K562 treated with DMSO at 1 percent for 24 hours (cell line): ENCODE results near the gene AUP1. TPM values are rescaled to one million over a fixed set of nuclear protein-coding genes. Genes with fewer than 3 reads are reported as not detected.

Source experiments
- total RNA-seq: library from RNA; unstranded; fragments of 300-600 nt; gene quantifications from 2 replicates; pipeline ENCODE4 v1.2.3, GENCODE V29; 2022; ENCODE audit warnings: low read depth; ENCODE audit not compliant: insufficient read depth

Gene AUP1
- 156 and 160 TPM in 2 replicates for total RNA-seq

GRCh38 chr2:74529357-74530238, at the start of gene AUP1, which contains the start of gene HTRA2:
TSS of gene AUP1 (minus strand) at chr2:74529706. CDS start at chr2:74529629, 77 bp downstream.
TSS of gene HTRA2 (plus strand) at chr2:74529933. CDS start at chr2:74530007, 74 bp downstream.

DNA sequence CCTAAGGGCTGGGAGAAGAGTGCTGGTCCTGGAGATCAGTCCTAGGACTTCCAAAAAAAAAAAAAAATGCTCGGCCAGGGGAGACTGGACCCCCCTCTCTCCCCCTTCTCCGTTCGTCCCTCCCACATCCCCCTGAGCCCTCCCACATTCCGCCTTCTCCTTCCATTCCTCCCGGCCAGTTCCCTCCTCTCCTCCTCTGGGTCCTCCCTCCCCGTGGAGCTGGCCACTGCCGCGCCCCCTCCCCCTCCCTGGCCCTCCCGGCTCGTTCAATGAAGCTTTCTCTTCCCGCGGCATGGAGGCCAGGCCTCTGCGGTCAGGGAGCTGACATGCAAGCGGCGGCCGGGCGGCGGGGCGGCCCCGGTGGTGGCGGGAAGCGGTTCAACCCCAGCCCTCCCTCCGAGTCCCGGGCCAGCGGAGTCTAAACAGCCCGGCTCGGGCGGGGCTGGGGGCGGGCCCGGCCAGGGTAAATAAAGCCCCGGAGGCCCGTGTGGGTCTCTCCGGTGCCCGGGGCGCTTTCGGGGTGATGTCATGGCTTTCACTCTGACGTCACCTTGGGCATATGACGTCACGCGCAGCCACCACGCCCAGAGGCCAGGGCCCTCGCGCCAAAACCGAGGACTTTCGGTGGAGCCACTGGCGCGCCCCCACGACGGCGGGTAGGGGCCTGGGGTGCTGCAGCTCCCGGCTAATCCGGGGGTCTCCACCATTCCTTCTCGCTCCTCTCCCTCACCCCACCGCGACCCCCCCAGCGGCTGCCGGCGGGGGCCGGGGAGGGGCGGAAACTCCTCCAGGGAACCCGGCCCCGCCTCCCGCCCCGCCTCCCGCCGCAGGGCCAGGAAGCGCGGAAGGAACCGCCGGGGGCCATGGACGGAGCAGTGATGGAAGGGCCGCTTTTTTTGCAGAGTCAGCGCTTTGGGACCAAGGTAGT, 24.6 kb upstream of the AUP1 start, which contains the start of the genes DOK1 and LOXL3:
DOK1 (plus strand) TSS at position 829 of the 928 bp plus-strand sequence; CDS start at position 864, 35 bp downstream.
LOXL3 (minus strand) TSS at position 51 of the 928 bp plus-strand sequence. CDS start 1,308 bp downstream, outside the sequence.

GRCh38 chr2:74525717-74526648, 3.5 kb downstream of the AUP1 start, which contains the start of gene DQX1:
TSS of gene DQX1 (minus strand) at chr2:74526231. CDS start at chr2:74525729, 502 bp downstream.

GRCh38 chr2:74514368-74515270, 14.9 kb downstream of the AUP1 start, which contains the start of gene TLX2:
TSS of gene TLX2 (plus strand) at chr2:74514450. CDS start at chr2:74514807, 357 bp downstream.

GRCh38 chr2:74507145-74507925, 22.2 kb downstream of the AUP1 start, which contains the start of gene PCGF1:
TSS of gene PCGF1 (minus strand) at chr2:74507695. CDS start at chr2:74507668, 27 bp downstream.

DNA sequence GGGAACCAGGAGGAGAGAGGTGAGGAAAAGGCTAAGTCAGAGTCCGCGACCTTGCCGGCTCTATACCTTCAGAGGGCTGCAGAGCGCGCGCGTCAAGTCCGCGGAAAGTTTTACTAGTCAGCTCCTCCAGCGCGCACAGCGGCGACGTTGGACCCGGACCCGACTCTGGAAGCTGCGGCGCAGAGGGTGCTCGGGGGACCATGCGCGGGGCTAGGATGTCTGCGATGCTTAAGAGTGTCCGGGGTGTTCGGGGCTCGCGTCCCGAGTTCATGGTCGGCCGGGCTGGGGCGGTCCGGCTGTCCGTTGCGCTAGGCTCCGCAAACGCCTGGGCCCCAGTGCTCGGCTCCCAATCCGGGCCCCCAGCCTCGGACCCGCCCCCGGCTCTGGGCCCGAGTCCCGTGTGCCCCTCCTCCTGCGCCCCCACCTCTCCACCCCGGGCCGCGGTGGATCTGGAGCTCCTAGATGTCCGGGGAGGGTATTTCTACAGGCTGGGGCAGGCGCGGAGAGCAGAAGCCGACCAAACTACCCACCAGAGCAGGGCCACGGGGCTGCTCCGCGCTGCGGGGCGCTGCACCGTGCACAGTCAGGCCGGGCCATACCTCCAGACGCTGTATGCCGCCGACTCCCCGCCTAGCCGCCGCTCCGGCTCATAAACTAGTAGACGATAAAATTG, 30.1 kb downstream of the AUP1 start, which contains the start of gene LBX2:
LBX2 (minus strand) TSS at position 337 of the 673 bp plus-strand sequence; CDS start at position 271, 66 bp downstream.

GRCh38 chr2:74482801-74483674, 46.5 kb downstream of the AUP1 start, which contains the start of the genes CCDC142 and TTC31:
TSS of gene CCDC142 (minus strand) at chr2:74482998. CDS start at chr2:74482837, 161 bp downstream.
TSS of gene TTC31 (plus strand) at chr2:74483081. CDS start at chr2:74483096, 15 bp downstream.

Other genes with a start within 250 kb of the AUP1 start
- 1.1 and 1.4 TPM in 2 replicates for gene SLC4A5, start 186.3 kb downstream of the AUP1 start, total RNA-seq
- gene DCTN1, start 149.4 kb downstream of the AUP1 start, total RNA-seq, result 94.7 and 97.8 TPM in 2 replicates
- 1.5 and 1.9 TPM in 2 replicates for gene C2orf81, start 108.1 kb downstream of the AUP1 start, total RNA-seq
- 33.5 and 34.9 TPM in 2 replicates for gene WDR54, start 108.0 kb downstream of the AUP1 start, total RNA-seq
- gene RTKN, start 87.8 kb downstream of the AUP1 start, total RNA-seq, result 7.8 and 9.6 TPM in 2 replicates
- gene INO80B, start 74.6 kb downstream of the AUP1 start, total RNA-seq, result 8.9 and 9.7 TPM in 2 replicates
- gene WBP1, start 71.3 kb downstream of the AUP1 start, total RNA-seq, result 62.0 and 81.7 TPM in 2 replicates
- gene MOGS, start 64.3 kb downstream of the AUP1 start, total RNA-seq, result 78.8 and 82.8 TPM in 2 replicates
- 77.4 and 89.1 TPM in 2 replicates for gene MRPL53, start 57.0 kb downstream of the AUP1 start, total RNA-seq
- 8.3 and 9.2 TPM in 2 replicates for gene CCDC142, start 46.7 kb downstream of the AUP1 start, total RNA-seq
- 16.8 and 18.6 TPM in 2 replicates for gene TTC31, start 46.6 kb downstream of the AUP1 start, total RNA-seq
- 14.9 and 16.7 TPM in 2 replicates for gene LBX2, start 30.1 kb downstream of the AUP1 start, total RNA-seq
- gene PCGF1, start 22.0 kb downstream of the AUP1 start, total RNA-seq, result 21.4 and 28.6 TPM in 2 replicates
- gene TLX2, start 15.3 kb downstream of the AUP1 start, total RNA-seq, result 0.24 TPM in 1 of 2 replicates, not detected in the other
- not detected in 2 replicates for gene DQX1, start 3.5 kb downstream of the AUP1 start, total RNA-seq
- 71.6 and 75.8 TPM in 2 replicates for gene HTRA2, start 227 bp upstream of the AUP1 start, total RNA-seq
- gene LOXL3, start 24.2 kb upstream of the AUP1 start, total RNA-seq, result 0.57 and 0.78 TPM in 2 replicates
- gene DOK1, start 25.0 kb upstream of the AUP1 start, total RNA-seq, result 49.2 and 53.4 TPM in 2 replicates
- gene M1AP, start 118.6 kb upstream of the AUP1 start, total RNA-seq, result 0.27 TPM in 1 of 2 replicates, not detected in the other
- gene SEMA4F, start 124.5 kb upstream of the AUP1 start, total RNA-seq, result 8.2 and 9.2 TPM in 2 replicates